Motor neuron (in vitro differentiated cells): ENCODE measurements around the gene SMYD5. TPM values are rescaled to one million over a fixed set of nuclear protein-coding genes. Genes with fewer than 3 reads are reported as not detected.

Experiments used
- ATAC-seq, 8 experiments: fragments of 200-7000 bp; cut with Tn5 transposase; replicated peaks in 6 of 8; 2 replicates each; pipeline ENCODE4 v1.8.0; 2021; ENCODE audit warnings: mild to moderate bottlenecking in 8 of 8, moderate library complexity in 8 of 8
- H3K27ac ChIP-seq, 2 donors: fragments of 250-450 bp; sonication (Bioruptor Pico); 2 replicates each; pipeline ENCODE4 v1.9.0; 2021; ENCODE audit warnings: antibody characterized with exemption in 2 of 2, mild to moderate bottlenecking in 2 of 2, moderate library complexity in 1 of 2
- H3K4me1 ChIP-seq, 2 donors: fragments of 250-450 bp; sonication (Bioruptor Pico); replicated peaks in 1 of 2; 2 replicates each; pipeline ENCODE4 v1.6.1; 2021; ENCODE audit warnings: antibody characterized with exemption in 2 of 2, mild to moderate bottlenecking in 2 of 2, moderate library complexity in 1 of 2
- H3K4me3 ChIP-seq, 5 donors: fragments of 250-450 bp; sonication (Bioruptor Pico); 2 replicates each; pipeline ENCODE4 v1.9.0; 2021; ENCODE audit warnings: antibody characterized with exemption in 5 of 5, mild to moderate bottlenecking in 5 of 5, moderate library complexity in 4 of 5
- WGBS, 10 experiments: fragments of 450-650 bp; shearing (Covaris generic); methylation state at CpG; one replicate each; pipeline ENCODE4 v1.0.0; 2022; 5-methylcytosine and 5-hydroxymethylcytosine counted together
- in situ Hi-C, 9 experiments: fragments of 400-800 bp; cut with MboI; loops; one replicate each; pipeline ENCODE4 v1.15.0; 2021; ENCODE audit warnings: low sequenced_read_pairs in 9 of 9, low pct_unique_long_range_greater_than_20kb in 2 of 9; ENCODE audit not compliant: unreplicated experiment in 9 of 9
- total RNA-seq, 8 experiments: library from RNA; unstranded; fragments of 300-600 nt; gene quantifications; 2 replicates each; pipeline versions ENCODE4 v1.2.3 to v1.2.4, GENCODE V29; 2022

Gene SMYD5
- total RNA-seq, 8 experiments from 2014 or later, result 21.2 to 34.2 (median 24.1) TPM

GRCh38 chr2:73233932-73234832 lies 20.1 kb downstream of the SMYD5 start, which contains the start of gene CCT7:
Gene CCT7, plus strand, starts transcription at chr2:73234308. Its CDS starts 71 bp downstream, at chr2:73234379.
- in situ Hi-C loops, result no loop called here
- Histone ChIP-seq H3K4me3 (peak within 1 kb of the TSS; percentile 75 to 97 (median 86)), H3K27ac (peak within 1 kb of the TSS; percentile 84 to 90), H3K4me1 (peaks cover 8 to 14% of the 10 kb centered on the region in 2 donors)
- WGBS, 10 experiments, result 0 to 4% (median 1%) methylated on average over 1 to 43 of the region's 69 CpGs; no CpG with 5 or more reads in 1 of the 10 experiments
- peak; percentile 50 to 69 (median 55) for ATAC-seq

GRCh38 chr2:73235315-73236028 lies 21.4 kb downstream of the SMYD5 start:
- in situ Hi-C loops, result no loop called here
- ATAC-seq, result no peak
- WGBS, 10 experiments, result 53 to 80% (median 64%) methylated on average over 3 to 10 of the region's 11 CpGs; no CpG with 5 or more reads in 1 of the 10 experiments
- peaks cover 8 to 14% of the 10 kb centered on the region in 2 donors for H3K4me1 ChIP-seq
- H3K27ac ChIP-seq, result no peak overlapping the region
- peak overlapping the region; percentile 75 to 97 (median 86) for H3K4me3 ChIP-seq

- H3K4me3 ChIP-seq, result no peak overlapping the region
- in situ Hi-C loops, result no loop called here
- ATAC-seq, result no peak
- no peak overlapping the region for H3K27ac ChIP-seq
- WGBS, 10 experiments, result 20 to 100% (median 40%) methylated on average over 1 of the region's 1 CpG; no CpG with 5 or more reads in 7 of the 10 experiments
- H3K4me1 ChIP-seq, result peaks cover 8 to 14% of the 10 kb centered on the region in 2 donors
Measured at GRCh38 chr2:73237168-73237567, 23.1 kb downstream of the SMYD5 start.

- no peak overlapping the region for H3K4me3 ChIP-seq
- H3K27ac ChIP-seq, result peak overlapping the region in 1 of 2 donors; percentile 64
- no peak for ATAC-seq
- in situ Hi-C loops, result no loop called here
- H3K4me1 ChIP-seq, result peaks cover 6 to 14% of the 10 kb centered on the region in 2 donors
- 27 to 96% (median 60%) methylated on average over 1 to 3 of the region's 3 CpGs; no CpG with 5 or more reads in 1 of the 10 experiments for WGBS, 10 experiments
Measured at GRCh38 chr2:73238149-73238548, 24.1 kb downstream of the SMYD5 start.

GRCh38 chr2:73238976-73239375 lies 24.9 kb downstream of the SMYD5 start:
- H3K27ac ChIP-seq, result no peak overlapping the region
- 83 to 100% (median 94%) methylated on average over 1 of the region's 1 CpG; no CpG with 5 or more reads in 4 of the 10 experiments for WGBS, 10 experiments
- ATAC-seq, result no peak
- in situ Hi-C loops, result no loop called here
- H3K4me1 ChIP-seq, result peaks cover 6 to 14% of the 10 kb centered on the region in 2 donors
- H3K4me3 ChIP-seq, result no peak overlapping the region

- ATAC-seq, result no peak
- 40 to 90% (median 79%) methylated on average over 1 to 2 of the region's 3 CpGs; no CpG with 5 or more reads in 2 of the 10 experiments for WGBS, 10 experiments
- Histone ChIP-seq H3K27ac (no peak overlapping the region), H3K4me1 (peaks cover 6 to 14% of the 10 kb centered on the region in 2 donors), H3K4me3 (no peak overlapping the region)
- in situ Hi-C loops, result no loop called here
Measured at GRCh38 chr2:73239776-73240175, 25.7 kb downstream of the SMYD5 start.

- peak in 3 of 8 experiments; percentile 82 to 97 (median 89) for ATAC-seq
- 50 to 90% (median 66%) methylated on average over 1 to 4 of the region's 5 CpGs; no CpG with 5 or more reads in 2 of the 10 experiments for WGBS, 10 experiments
- H3K4me3 ChIP-seq, result no peak overlapping the region
- in situ Hi-C loops, result no loop called here
- no peak overlapping the region for H3K27ac ChIP-seq
- H3K4me1 ChIP-seq, result no peaks in the 10 kb centered on the region
Measured at GRCh38 chr2:73243884-73244570, 30.0 kb downstream of the SMYD5 start.

GRCh38 chr2:73244580-73244979 lies 30.5 kb downstream of the SMYD5 start:
- Histone ChIP-seq H3K4me1 (no peaks in the 10 kb centered on the region), H3K27ac (no peak overlapping the region), H3K4me3 (no peak overlapping the region)
- 92 to 100% (median 100%) methylated on average over 1 to 3 of the region's 3 CpGs; no CpG with 5 or more reads in 4 of the 10 experiments for WGBS, 10 experiments
- no peak for ATAC-seq
- in situ Hi-C loops, result no loop called here

- Histone ChIP-seq H3K4me1 (no peaks in the 10 kb centered on the region), H3K27ac (no peak overlapping the region), H3K4me3 (no peak overlapping the region)
- no peak for ATAC-seq
- WGBS, 10 experiments, result 57 to 100% (median 81%) methylated on average over 1 to 3 of the region's 3 CpGs; no CpG with 5 or more reads in 3 of the 10 experiments
- in situ Hi-C loops, result no loop called here
Measured at GRCh38 chr2:73246850-73247249, 32.8 kb downstream of the SMYD5 start.

- Histone ChIP-seq H3K27ac (no peak overlapping the region), H3K4me3 (no peak overlapping the region), H3K4me1 (no peaks in the 10 kb centered on the region)
- in situ Hi-C loops, result no loop called here
- no peak for ATAC-seq
- 35 to 100% (median 78%) methylated on average over 2 to 7 of the region's 9 CpGs; no CpG with 5 or more reads in 6 of the 10 experiments for WGBS, 10 experiments
Measured at GRCh38 chr2:73249636-73250035, 35.6 kb downstream of the SMYD5 start.

GRCh38 chr2:73250872-73251846 lies 37.1 kb downstream of the SMYD5 start:
- 40 to 100% (median 86%) methylated on average over 1 to 10 of the region's 17 CpGs; no CpG with 5 or more reads in 3 of the 10 experiments for WGBS, 10 experiments
- ATAC-seq, result no peak
- H3K4me1 ChIP-seq, result no peaks in the 10 kb centered on the region

More at GRCh38 chr2:73250872-73251846, 37.1 kb downstream of the SMYD5 start:
- H3K27ac ChIP-seq, result no peak overlapping the region
- H3K4me3 ChIP-seq, result no peak overlapping the region
- in situ Hi-C loops, result no loop called here
